HG02763 (cell line): ENCODE results near the gene KDM4B.
"Not testable (repeated sequence)": the region's sequence is repeated elsewhere in the genome, so short reads cannot be mapped to it uniquely, and the experiment has no call there.

ENCODE experiments used
- ATAC-seq: cut with Tn5 transposase; IDR thresholded peaks from one replicate; pipeline ENCODE4 v1.9.1; 2021; ENCODE audit warnings: mild to moderate bottlenecking, moderate library complexity; ENCODE audit not compliant: unreplicated experiment

KDM4B gene

GRCh38 chr19:4968462-4969291 lies at the start of gene KDM4B:
Gene KDM4B, plus strand, starts transcription at chr19:4969113. Its CDS starts 63,778 bp downstream, at chr19:5032891.
- ATAC-seq = peak; percentile 85

GRCh38 chr19:4922530-4923275 lies 46.2 kb upstream of the KDM4B start:
- no peak for ATAC-seq

- ATAC-seq = no peak
These were observed 45.6 kb upstream of the KDM4B start for GRCh38 chr19:4923276-4923747.

- ATAC-seq = no peak
These were observed 39.7 kb upstream of the KDM4B start for GRCh38 chr19:4929186-4929585.

- ATAC-seq = no peak
These were observed 38.2 kb upstream of the KDM4B start for GRCh38 chr19:4930664-4931063.

GRCh38 chr19:4932711-4933110 lies 36.2 kb upstream of the KDM4B start:
- ATAC-seq = no peak

GRCh38 chr19:4933528-4933927 lies 35.4 kb upstream of the KDM4B start:
- ATAC-seq = no peak

GRCh38 chr19:4935444-4935843 lies 33.5 kb upstream of the KDM4B start:
- ATAC-seq = no peak

GRCh38 chr19:4937060-4937459 lies 31.9 kb upstream of the KDM4B start:
- ATAC-seq = no peak

GRCh38 chr19:4938461-4938860 lies 30.5 kb upstream of the KDM4B start:
- ATAC-seq = not testable (repeated sequence)

GRCh38 chr19:4939466-4939865 lies 29.4 kb upstream of the KDM4B start:
- ATAC-seq = no peak

- not testable (repeated sequence) for ATAC-seq
These were observed 27.2 kb upstream of the KDM4B start for GRCh38 chr19:4941638-4942169.

GRCh38 chr19:4950650-4951049 lies 18.3 kb upstream of the KDM4B start:
- ATAC-seq = not testable (repeated sequence)

GRCh38 chr19:4951656-4952055 lies 17.3 kb upstream of the KDM4B start:
- ATAC-seq = no peak

GRCh38 chr19:4952945-4953344 lies 16.0 kb upstream of the KDM4B start:
- no peak for ATAC-seq

- ATAC-seq = not testable (repeated sequence)
These were observed 14.4 kb upstream of the KDM4B start for GRCh38 chr19:4954320-4955149.

GRCh38 chr19:4955274-4955673 lies 13.6 kb upstream of the KDM4B start:
- no peak for ATAC-seq

GRCh38 chr19:4957981-4958380 lies 10.9 kb upstream of the KDM4B start:
- ATAC-seq = no peak

GRCh38 chr19:4962085-4962619 lies 6.8 kb upstream of the KDM4B start:
- ATAC-seq = no peak

- ATAC-seq = no peak
These were observed 3.9 kb upstream of the KDM4B start for GRCh38 chr19:4965061-4965460.

GRCh38 chr19:4966591-4966990 lies 2.3 kb upstream of the KDM4B start:
- ATAC-seq = no peak
